NCI-H2107 (cell line): Measurements from ENCODE around the gene PDS5B.
"Not testable (repeated sequence)": the region's sequence is repeated elsewhere in the genome, so short reads cannot be mapped to it uniquely, and the experiment has no call there.

Source experiments
- DNase-seq: peaks from one replicate; lab custom pipeline; 2025; lab: John Stamatoyannopoulos, UW

The PDS5B gene

DNA sequence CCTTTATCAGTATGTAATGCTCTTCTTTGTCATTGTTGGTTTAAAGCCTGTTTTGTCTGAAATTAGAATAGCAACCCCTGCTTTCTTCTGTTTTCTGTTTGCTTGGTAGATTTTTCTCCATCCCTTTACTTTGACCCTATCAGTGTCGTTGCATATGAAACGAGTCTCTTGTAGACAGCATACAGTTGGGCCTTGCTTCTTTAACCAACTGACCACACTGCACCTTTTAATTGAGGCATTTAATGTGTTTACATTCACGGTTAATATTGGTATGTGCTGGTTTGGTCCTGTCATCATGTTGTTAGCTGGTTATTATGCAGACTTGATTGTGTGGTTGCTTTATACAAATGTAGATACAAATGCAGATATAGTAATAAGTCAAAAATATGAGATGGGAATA is 71.1 kb downstream of the PDS5B start:
- no peak for DNase-seq

DNA sequence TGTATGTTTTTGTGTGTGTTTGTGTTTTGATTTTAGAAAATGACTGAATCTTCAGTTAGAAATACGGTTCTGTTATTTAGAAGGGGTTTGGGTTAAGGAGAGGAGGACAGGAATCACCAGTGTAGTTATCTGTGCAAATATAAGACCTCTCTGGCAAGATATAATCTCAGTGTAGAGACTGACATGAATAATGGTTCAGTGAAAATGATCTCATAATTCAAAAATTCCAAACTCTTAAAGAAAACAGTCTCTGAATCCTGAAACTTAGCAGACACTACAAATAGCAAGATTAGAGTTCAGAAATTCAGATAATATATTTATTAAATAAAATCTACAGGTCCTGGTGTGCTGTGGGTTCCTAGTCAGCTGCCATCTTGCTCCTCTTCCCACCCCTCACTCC is 73.5 kb downstream of the PDS5B start:
- no peak for DNase-seq

DNA sequence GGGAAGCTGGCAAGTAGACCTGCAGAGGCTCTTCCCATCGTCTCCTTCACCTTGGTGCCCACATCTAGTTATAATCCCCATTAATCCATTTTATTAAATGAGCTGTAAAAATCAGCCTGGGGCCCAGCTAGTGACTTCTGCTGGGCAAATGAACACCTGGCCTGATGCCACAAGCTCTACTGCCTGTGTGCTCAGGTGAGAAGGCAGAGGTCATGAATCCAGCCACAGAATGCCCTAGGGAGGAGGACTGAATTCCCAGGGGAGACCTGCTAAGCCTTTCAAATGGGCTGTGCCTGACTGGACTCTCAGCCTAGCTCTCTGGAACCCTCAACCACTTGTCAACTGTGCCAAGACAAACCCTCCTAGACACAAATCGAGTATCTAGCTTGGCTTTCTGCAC is 74.0 kb downstream of the PDS5B start:
- no peak for DNase-seq

DNA sequence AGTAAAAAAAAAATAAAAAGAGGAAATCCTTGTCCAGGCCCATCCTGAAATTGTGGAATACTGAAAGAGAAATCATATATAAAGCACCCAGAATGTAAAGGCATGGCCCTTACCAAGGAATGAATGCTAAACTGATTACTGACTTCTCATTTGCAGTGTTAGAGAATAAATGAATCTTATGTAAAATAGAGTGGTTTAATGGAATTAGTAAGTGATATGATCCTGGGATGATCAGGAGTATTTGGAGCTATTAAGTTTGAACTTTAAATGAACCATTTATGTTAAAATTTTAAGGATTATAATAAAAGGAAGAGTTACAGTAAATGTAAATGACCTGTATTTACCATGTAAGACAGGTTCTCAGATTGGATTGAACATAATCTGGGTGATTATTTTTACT is 75.4 kb downstream of the PDS5B start:
- DNase-seq, result no peak

DNA sequence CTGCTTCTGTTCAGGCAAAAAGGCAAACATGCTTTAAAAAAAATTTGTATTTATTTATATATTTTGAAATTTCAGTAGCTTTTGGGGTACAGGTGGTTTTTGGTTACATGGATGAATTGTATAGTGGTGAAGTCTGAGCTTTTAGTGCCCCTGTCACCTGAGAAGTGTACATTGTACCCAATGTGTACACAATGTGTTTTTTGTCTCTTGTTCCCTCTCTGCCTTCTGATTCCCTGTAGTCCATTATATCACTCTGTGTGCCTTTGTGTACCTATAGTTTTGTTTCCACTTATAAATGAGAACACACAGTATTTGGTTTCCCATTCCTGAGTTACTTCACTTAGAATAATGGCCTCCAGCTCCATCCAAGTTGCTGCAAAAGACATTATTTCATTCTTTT is 77.4 kb downstream of the PDS5B start:
- no peak for DNase-seq

DNA sequence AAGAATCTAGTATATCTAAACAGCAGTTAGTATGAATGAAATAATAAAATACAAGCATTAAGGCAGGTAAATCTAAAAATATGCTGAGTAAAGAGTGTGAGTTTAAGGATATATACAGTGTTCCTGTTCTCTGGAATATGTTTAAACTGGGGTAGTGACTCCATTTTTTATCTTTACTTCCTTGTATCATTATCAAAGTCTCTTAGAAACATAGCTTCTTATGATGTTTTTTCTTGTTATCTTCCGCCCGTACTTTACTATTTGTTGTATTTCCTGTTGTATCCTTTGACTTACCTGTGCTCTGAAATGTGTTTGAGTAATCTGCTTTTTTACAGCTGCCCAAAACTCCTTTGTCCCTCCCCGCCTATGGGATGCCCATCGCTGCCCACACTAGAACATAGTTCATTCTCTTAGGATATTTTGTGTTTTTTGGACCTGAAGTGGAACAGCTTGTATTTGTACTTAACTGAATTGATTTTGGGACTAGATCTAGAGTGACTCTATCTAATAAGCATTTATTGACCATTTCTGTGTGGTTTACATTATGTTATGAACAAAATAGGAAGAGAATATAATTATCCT is 80.8 kb downstream of the PDS5B start:
- no peak for DNase-seq

DNA sequence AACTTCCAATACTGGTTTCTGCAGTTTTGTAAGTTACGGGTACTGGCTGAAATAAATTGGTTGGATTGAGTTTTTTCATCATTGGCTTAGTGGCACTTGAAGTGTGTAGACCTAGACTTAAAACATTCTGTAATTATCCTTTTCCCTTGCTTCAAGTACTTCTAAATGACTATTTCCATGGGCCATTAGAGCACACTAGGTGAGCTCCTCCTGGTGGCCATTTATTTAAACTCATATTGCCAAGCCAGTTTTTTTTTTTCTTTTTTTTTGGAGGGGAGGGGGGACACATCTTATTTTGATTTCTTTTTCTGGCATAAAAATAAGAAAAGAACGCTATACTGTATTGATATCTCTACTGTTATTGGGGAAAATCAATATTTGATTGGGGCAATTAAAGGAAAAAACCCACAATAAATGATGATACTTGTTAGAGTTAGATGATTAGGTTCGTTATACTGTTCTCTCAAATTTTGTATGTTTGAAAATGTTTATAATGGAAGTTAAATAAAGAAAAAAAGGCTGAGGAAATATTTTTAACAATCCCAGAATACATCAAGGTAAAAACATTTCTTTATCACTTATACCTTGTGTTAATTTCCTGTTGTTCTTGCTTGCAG is 82.9 kb downstream of the PDS5B start:
- DNase-seq, result peak; percentile 10

DNA sequence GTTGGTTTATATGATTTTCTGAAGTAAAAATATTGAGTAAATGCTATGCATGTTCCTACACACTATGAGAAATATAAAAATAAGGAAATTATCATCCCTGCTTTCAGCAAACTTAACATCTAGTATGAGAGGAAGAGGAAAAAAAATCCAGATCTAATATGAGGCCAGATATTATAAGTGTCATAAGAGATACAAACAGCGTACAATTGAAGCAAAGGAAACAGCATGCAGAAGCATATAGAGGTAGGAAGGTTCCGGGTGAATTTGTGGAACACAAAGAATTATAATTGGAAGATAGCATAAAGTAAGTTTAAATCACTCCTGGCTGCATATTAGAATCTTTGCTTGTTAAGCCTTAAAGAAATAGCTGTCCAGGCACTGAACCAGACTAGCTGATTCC is 88.3 kb downstream of the PDS5B start:
- DNase-seq, result no peak

DNA sequence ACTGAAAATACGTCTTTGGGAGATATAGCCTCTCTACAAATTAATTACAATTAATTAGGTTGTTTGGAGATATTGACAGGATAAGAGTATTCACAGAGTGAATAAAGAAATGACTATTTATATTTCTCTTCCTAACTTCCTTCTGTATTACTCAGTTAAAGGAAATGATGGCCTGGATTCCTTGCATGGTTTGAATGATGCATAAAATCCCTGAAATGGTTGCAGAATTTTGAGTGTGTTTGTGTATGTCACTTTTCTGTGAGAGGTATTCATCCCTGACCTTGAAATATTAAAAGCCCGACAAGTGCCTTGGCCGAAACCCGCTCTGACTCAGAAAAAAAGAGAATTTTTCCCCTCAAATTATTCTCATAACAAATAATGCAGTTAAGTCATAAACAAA is 90.0 kb downstream of the PDS5B start:
- DNase-seq, result no peak

DNA sequence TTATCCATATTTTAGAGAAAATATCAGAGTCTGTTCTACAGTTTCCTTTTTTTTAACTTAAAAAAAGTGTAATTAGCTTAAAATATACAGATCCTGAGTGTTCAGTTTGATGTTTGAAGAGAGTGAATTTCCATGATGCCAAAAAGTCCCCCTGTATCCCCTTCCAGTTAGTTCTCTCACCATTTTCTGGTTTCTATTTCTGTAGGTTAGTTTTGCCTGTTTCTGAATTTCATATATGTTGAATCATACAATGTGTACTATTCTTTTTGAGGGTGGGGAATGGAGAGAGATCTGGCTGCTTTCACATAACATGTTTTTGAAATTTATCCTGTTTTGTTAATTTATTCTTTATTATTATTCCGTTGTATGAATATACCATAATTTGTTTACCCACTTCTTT is 95.9 kb downstream of the PDS5B start:
- no peak for DNase-seq

DNA sequence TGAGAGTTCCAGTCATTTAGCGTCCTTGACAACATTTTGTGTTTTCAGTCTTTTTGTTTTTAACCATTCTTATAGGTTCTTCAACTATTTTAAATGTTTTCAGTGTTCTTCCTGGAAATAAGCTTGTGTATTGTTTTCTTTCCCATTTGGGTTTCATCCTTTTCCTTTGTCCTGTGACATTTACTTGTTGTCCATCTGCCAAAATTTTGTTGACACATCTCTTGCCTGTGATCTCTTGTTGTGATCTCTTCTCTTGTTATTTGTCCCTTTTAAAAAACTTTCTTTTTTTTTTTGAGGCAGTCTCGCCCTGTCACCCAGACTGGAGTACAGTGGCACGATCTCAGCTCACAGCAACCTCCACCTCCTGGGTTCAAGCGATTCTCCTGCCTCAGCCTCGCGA is 96.5 kb downstream of the PDS5B start:
- DNase-seq, result no peak

DNA sequence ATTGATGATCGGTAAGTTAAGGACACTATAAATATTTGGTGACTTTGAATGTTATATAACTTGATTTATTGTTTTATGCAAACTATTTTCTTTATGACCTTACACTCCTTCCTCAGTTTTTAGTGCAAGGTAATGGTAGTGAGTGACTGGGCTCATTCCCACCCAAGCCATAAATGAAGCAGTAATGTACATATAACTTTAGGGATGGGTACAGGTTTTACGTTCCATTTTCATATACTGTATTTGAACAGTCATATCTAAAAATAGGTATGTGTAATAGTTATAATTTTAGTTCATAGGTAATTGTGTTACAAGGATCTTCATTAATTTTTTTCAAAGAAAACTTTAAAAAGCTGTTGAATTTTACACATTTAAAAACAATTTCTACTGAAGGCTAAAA is 101.0 kb downstream of the PDS5B start:
- DNase-seq, result no peak

DNA sequence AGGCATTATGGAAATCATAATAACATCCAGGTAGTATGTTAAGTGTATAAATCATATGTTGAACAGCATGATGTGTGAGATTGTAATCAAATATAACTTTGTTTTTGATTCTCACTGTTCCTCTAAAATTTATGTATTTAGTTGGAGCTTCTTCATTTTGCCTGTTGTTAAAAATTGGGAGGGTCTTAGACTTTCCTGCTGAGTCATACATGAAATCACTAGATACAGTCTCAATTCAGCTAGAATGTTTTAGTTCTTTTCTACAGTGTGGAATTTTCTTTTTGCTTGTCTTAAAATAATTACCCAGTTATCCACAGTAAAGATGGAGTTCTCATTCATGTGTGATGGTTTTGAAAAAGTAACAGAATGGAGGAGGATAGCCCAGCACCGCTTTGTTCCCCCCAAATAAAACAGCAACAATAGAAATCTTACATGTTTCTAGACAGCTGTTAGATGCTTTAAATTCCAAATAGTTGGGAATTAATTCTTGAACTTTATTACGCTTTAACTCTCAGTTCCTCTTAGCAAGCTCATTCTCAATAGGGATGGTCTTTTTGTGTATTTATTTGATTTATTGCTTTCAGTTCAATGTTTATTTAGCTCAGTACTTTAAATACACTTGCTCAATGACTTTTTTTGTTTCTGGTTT is 109.5 kb downstream of the PDS5B start:
- no peak for DNase-seq

DNA sequence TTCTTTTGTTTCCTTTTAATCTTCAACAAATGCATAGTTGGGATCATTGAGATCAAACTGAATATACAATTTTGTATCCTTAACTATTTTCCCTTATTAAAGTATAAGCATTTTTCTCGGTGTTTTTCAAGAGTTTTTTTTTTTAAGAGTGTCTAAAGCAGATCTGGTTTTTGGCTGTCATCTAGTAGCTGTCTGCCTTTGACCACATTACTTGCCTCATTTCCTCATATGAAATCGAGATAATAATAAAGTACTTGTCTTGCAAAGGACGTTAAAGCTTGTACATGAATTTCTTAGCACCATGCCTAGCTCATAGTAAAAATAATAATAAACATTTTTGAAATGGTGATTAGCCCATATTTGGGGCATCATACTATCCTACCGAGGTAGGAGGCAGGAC is 121.2 kb downstream of the PDS5B start:
- DNase-seq, result no peak

DNA sequence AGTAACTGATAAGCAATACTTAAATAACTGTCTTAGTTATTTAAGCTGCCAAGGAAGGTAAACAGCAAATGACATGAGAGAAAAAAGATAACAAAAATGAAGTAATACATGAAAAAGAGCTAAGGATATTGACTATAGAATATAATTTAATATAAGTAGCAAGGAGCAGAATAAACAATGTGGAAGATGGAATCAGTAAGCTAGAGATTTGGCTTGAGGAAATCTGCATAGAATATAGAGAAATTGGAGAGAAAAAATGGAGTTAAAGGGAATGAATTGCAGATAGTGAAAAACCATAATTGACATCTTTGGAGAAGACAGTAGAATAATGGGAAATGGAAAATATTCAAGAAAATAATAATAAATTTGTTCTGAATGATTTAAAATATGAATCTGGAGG is 127.1 kb downstream of the PDS5B start:
- DNase-seq, result no peak

DNA sequence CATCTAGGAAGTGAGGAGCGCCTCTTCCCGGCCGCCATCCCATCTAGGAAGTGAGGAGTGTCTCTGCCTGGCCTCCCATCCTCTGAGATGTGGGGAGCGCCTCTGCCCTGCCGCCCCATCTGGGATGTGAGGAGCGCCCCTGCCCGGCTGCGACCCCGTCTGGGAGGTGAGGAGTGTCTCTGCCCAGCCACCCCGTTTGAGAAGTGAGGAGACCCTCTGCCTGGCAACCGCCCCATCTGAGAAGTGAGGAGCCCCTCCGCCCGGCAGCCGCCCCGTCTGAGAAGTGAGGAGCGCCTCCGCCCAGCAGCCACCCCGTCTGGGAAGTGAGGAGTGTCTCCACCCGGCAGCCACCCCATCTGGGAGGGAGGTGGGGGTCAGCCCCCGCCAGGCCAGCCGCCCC is 129.9 kb downstream of the PDS5B start:
- DNase-seq, result not testable (repeated sequence)

DNA sequence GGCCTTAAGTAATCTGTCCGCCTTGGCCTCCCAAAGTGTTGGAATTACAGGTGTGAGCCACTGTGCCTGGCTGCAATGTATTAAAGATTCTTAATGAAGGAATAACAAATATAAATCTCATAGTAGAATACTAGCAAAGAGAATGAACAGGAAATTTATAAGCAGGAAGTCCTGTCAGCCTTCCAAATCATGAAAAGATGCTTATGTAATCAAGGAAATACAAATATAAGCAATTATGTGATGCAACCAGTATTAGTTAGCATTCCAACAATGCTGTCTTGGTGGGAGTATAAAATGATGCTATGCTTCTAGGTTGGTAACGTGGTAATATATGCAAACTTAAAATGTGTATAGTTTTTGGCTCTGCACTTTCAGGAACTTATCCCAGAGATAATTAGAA is 133.8 kb downstream of the PDS5B start:
- DNase-seq, result no peak

DNA sequence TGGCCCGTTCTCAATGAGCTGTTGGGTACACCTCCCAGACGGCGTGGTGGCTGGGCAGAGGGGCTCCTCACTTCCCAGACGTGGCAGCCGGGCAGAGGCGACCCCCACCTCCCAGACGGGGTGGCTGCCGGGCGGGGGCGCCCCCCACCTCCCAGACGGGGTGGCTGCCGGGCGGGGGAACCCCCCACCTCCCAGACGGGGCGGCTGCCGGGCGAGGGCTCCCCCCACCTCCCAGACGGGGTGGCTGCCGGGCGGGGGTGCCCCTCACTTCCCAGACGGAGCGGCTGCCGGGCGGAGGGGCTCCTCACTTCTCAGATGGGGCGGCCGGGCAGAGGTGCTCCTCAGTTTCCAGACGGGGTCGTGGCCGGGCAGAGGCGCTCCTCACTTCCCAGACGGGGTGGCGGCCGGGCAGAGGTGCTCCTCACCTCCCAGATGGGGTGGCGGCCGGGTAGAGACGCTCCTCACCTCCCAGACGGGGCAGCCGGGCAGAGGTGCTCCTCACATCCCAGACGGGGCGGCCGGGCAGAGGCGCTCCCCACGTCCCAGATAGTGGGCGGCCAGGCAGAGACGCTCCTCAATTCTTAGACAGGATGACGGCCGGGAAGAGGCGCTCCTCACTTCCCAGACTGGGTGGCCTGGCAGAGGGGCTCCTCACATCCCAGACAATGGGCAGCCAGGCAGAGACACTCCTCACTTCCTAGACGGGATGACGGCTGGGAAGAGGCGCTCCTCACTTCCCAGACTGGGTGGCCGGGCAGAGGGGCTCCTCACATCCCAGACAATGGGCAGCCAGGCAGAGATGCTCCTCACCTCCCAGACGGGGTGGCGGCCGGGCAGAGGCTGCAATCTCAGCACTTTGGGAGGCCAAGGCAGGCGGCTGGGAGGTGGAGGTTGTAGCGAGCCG is 135.1 kb downstream of the PDS5B start:
- DNase-seq, result not testable (repeated sequence)

DNA sequence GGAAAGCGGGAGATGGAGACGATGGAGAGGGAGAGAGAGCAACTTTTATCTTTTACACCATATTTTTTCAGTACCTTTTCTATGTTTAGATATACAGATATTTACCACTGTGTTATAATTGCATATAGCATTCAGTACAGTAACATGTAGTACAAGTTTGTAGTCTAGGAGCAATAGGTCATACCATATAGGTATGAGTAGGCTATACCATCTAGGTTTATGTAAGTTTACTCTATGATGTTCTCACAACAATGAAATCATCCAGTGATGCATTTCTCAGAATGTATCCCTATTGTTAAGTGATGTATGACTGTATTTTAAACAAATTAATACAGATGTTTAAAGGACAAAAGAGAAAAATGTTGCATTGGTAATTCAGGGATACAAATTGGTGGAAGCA is 136.1 kb downstream of the PDS5B start:
- DNase-seq, result no peak

DNA sequence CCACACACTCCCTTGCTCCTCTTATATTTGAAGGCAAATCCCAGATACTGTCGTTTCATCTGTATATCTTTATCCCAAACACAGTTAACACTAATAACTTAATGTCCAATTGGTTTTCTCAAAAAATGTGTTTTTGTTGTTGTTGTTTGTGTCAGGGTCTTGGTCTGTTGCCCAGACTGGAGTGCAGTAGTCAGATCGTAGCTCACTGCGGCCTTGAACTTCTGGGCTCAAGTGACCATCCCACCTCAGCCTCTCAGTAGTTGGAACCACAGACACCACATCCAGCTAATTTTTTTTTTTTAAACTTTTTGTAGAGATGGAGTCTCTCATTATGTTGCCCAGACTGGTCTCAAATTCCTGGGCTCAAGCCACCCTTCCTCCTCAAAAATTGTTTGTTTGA is 137.7 kb downstream of the PDS5B start:
- no peak for DNase-seq

DNA sequence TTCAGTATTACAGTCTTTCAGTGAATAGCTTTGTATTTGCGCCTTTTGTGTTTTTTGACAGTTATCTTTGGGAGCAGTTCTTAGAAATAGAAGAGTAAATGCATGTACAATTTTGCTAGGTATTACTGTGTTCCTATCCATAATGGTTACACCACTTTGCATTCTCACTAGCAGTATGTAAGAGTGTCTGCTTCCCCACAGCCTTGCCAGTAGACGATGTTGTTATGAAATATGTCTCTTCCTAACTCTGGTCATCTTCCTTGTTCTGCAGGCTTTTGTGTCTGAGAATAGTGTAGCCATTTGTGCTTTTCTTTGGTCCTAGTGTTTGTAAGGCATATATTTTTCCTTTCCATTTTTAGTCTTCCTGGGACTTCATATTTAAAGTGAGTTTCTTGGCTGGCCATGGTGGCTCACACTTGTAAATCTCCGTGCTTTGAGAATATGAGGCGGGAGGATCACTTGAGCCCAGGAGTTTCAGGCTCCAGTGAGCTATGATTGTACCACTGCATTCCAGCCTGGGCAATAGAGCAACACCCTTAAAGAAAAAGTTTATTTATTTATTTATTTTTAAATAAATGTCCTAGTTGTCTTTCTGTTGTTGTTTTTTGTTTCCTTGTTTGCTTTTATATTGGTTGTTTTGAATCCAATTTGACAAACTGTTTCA is 140.3 kb downstream of the PDS5B start:
- DNase-seq, result no peak

DNA sequence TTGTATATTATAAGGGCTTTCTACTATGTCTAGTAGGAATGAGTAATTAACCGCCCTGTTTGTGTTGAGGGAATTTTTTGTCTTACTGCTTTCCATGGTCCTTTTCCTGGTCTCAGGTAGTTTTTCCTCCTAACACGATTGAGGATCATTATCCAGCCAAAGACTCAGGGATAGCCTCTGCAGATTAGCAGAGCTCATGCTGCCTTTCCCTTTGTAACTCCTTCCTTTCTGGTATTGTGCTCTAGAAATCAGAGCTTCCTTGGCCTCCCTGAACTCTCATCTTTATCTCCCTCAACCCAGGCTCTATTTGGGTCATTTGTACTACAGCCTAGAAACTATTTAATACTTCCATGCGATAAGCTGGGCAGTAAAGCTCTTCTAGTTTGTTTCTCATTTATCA is 142.1 kb downstream of the PDS5B start:
- DNase-seq, result no peak
